Adrenal gland (tissue), 12 donors: ENCODE measurements around the gene SLC51B. TPM values are rescaled to one million over a fixed set of nuclear protein-coding genes. Genes with fewer than 3 reads are reported as not detected.
A peak's percentile ranks its signal among the peaks of the same experiment; 100 is the strongest.

ENCODE experiments used
- DNase-seq, 7 donors: peaks; one replicate each; pipeline ENCODE4 v3.0.0-alpha.2; 2019 to 2020
- H3K27ac ChIP-seq, 5 donors: fragments of 200-600 bp; sonication (generic) in 4 of 5; 1 replicate in 3 of 5; 2 replicates in 2 of 5; pipeline versions ENCODE4 v1.5.1 to v1.8.0; 2016 to 2020; ENCODE audit warnings: mild to moderate bottlenecking in 1 of 5
- H3K27me3 ChIP-seq: fragments of 200-600 bp; 2 replicates; pipeline ENCODE4 v1.8.0; 2021
- H3K36me3 ChIP-seq, 2 donors: fragments of 200-600 bp; replicated peaks in 1 of 2; 1 replicate in 1 of 2; 2 replicates in 1 of 2; pipeline versions ENCODE4 v1.5.1 to v1.8.0; 2018 to 2022
- H3K4me1 ChIP-seq, 2 donors: fragments of 200-600 bp; replicated peaks in 1 of 2; 1 replicate in 1 of 2; 2 replicates in 1 of 2; pipeline versions ENCODE4 v1.5.1 to v1.8.0; 2018 to 2021
- H3K4me3 ChIP-seq, 4 donors: fragments of 200-600 bp; sonication (generic) in 3 of 4; one replicate each; pipeline ENCODE4 v1.5.1; 2016 to 2018
- H3K9me3 ChIP-seq, 3 donors: fragments of 200-600 bp; sonication (generic) in 1 of 3; replicated peaks in 1 of 3; 1 replicate in 2 of 3; 2 replicates in 1 of 3; pipeline versions ENCODE4 v1.5.1 to v1.8.0; 2016 to 2021
- CTCF ChIP-seq, 6 experiments: fragments of 450-650 bp in 4 of 6; fragments of 200-600 bp in 2 of 6; sonication (generic) in 1 of 6; IDR thresholded peaks; 1 replicate in 5 of 6; 2 replicates in 1 of 6; pipeline versions ENCODE4 v1.5.1 to v1.8.0; 2016 to 2021; ENCODE audit warnings: antibody characterized with exemption in 6 of 6, mild to moderate bottlenecking in 2 of 6, moderate library complexity in 1 of 6
- POLR2A ChIP-seq, 2 donors: fragments of 450-650 bp; IDR thresholded peaks; one replicate each; pipeline ENCODE4 v1.6.1; 2017; ENCODE audit warnings: antibody characterized with exemption in 2 of 2, mild to moderate bottlenecking in 2 of 2, moderate library complexity in 1 of 2
- WGBS, 4 donors: extraction: QIAGEN DNeasy Blood & Tissue Kit in 2 of 4; methylation state at CpG; one replicate each; pipeline versions ENCODE4 v1.1.5 to v1.1.7; 2013 to 2017; 5-methylcytosine and 5-hydroxymethylcytosine counted together
- intact Hi-C, 2 donors: fragments of 100-400 bp; cut with DNase I; formaldehyde crosslinking; loops; one replicate each; pipeline versions ENCODE4 v1.14.1 to v1.15.0; 2022 to 2023
- polyA plus RNA-seq, 3 donors: library from polyadenylated mRNA; stranded (reverse); fragments of 200-250 nt in 2 of 3; fragments of 350-450 nt in 1 of 3; fragmentation: Illumina TruSeq in 1 of 3; extraction: RNeasy Lipid Tissue Mini Kit (QIAGEN cat#74804) in 1 of 3; gene quantifications; one replicate each; pipeline ENCODE4 v1.2.3, GENCODE V29; 2013 to 2014
- total RNA-seq, 9 donors: library from RNA; depleted of rRNA in 4 of 9; stranded (reverse); fragments of >200 nt in 4 of 9; fragments of 120-200 nt in 1 of 9; fragmentation: NEBNext Ultra II Directional in 1 of 9; extraction: Animal tissue kit (Norgen Biotek cat#: 25700) in 1 of 9; gene quantifications; one replicate each; pipeline versions ENCODE4 v1.1.0 to v1.2.4, GENCODE V29; 2013 to 2023
- donor health status: healthy with polysubstance abuse.
- donor health status: Bipolar disorder and iron deficiency.
- donor health status: DM: yes; HTN: yes; CAD: no.
- donor health status: DM: no; HTN: no; CAD: no.
- donor health status: DM: no; HTN: no; CAD: no.
- donor health status: DM: yes; HTN: yes; CAD: no.

SLC51B gene
- total and polyA plus RNA-seq, 12 donors: 0.32 to 3.1 (median 0.69) TPM; not detected in 3

GRCh38 chr15:65050270-65050669 lies 5.1 kb downstream of the SLC51B start:
- 53 to 61% (median 59%) methylated on average over 4 of the region's 4 CpGs for WGBS, 4 donors
- H3K27ac ChIP-seq: no peak overlapping the region
- intact Hi-C loops: loop anchor here in 1 of 2 donors (10.0 kb wide), 1 partner anchor 55 kb away; no protein-coding TSS in a partner anchor

GRCh38 chr15:65051266-65051665 lies 6.1 kb downstream of the SLC51B start:
- Histone ChIP-seq H3K27ac (no peak overlapping the region), H3K4me3 (no peak overlapping the region), H3K27me3 (no peaks in the 10 kb centered on the region), H3K36me3 (no peaks in the 10 kb centered on the region), H3K4me1 (peaks cover 0 to 9% of the 10 kb centered on the region in 2 donors), H3K9me3 (no peaks in the 10 kb centered on the region)
- TF ChIP-seq CTCF (IDR thresholded peaks at IDR 0.05) (no peak), POLR2A (IDR thresholded peaks at IDR 0.05) (no peak)
- WGBS, 4 donors: 71 to 93% (median 83%) methylated on average over 1 to 2 of the region's 2 CpGs
- intact Hi-C loops: loop anchor here in 1 of 2 donors (10.0 kb wide), 1 partner anchor 54 kb away; no protein-coding TSS in a partner anchor
- DNase-seq: no peak

More at GRCh38 chr15:65050270-65050669, 5.1 kb downstream of the SLC51B start:
- no peak for TF ChIP-seq POLR2A (IDR thresholded peaks at IDR 0.05)
- TF ChIP-seq CTCF (IDR thresholded peaks at IDR 0.05): no peak
- Histone ChIP-seq H3K4me1 (peaks cover 0 to 9% of the 10 kb centered on the region in 2 donors), H3K27me3 (no peaks in the 10 kb centered on the region), H3K4me3 (no peak overlapping the region), H3K36me3 (no peaks in the 10 kb centered on the region), H3K9me3 (no peaks in the 10 kb centered on the region)
- no peak for DNase-seq

GRCh38 chr15:65052956-65053355 lies 7.8 kb downstream of the SLC51B start:
- Histone ChIP-seq H3K27me3 (no peaks in the 10 kb centered on the region), H3K27ac (no peak overlapping the region), H3K4me3 (no peak overlapping the region), H3K4me1 (peaks cover 0 to 9% of the 10 kb centered on the region in 2 donors), H3K36me3 (no peaks in the 10 kb centered on the region), H3K9me3 (no peaks in the 10 kb centered on the region)
- no peak for TF ChIP-seq POLR2A (IDR thresholded peaks at IDR 0.05)
- no peak for TF ChIP-seq CTCF (IDR thresholded peaks at IDR 0.05)
- DNase-seq: no peak
- 80 to 93% (median 87%) methylated on average over 2 of the region's 2 CpGs for WGBS, 4 donors
- intact Hi-C loops: loop anchor here in 1 of 2 donors (10.0 kb wide), 1 partner anchor 52 kb away; no protein-coding TSS in a partner anchor

GRCh38 chr15:65054333-65055200 lies 9.4 kb downstream of the SLC51B start:
- no peaks in the 10 kb centered on the region for H3K27me3 ChIP-seq
- WGBS, 4 donors: 38 to 73% (median 71%) methylated on average over 9 to 26 of the region's 26 CpGs
- no peaks in the 10 kb centered on the region for H3K9me3 ChIP-seq
- no peak overlapping the region for H3K4me3 ChIP-seq
- intact Hi-C loops: loop anchor here in 1 of 2 donors (10.0 kb wide), 1 partner anchor 50 kb away; no protein-coding TSS in a partner anchor
- DNase-seq: peak; percentile 69 to 92 (median 85)
- H3K36me3 ChIP-seq: no peaks in the 10 kb centered on the region
- H3K4me1 ChIP-seq: peaks cover 0 to 5% of the 10 kb centered on the region in 2 donors
- H3K27ac ChIP-seq: peak overlapping the region in 2 of 5 donors; percentile 30 to 32
- TF ChIP-seq POLR2A (IDR thresholded peaks at IDR 0.05) (no peak), CTCF (IDR thresholded peaks at IDR 0.05) (peak; percentile 83 to 97 (median 94))
